Measurements from ENCODE around the gene SPDYE18.
"Not testable (repeated sequence)": the region's sequence is repeated elsewhere in the genome, so short reads cannot be mapped to it uniquely, and the experiment has no call there.

The SPDYE18 gene

GRCh38 chr7:77004151-77004550 lies 58.2 kb downstream of the SPDYE18 start:
- CTCF ChIA-PET; H3K27ac ChIP-seq (ENCODE audit: extremely low read depth, low read depth, low read length); H3K9me3 ChIP-seq (ENCODE audit: control insufficient read depth, insufficient read depth, low read depth, low read length); H3K4me1 ChIP-seq (ENCODE audit: control insufficient read depth, insufficient read depth, low read length); H3K36me3 ChIP-seq (ENCODE audit: control insufficient read depth in 2 of 2, insufficient read depth in 1 of 2, low read length in 2 of 2); H3K4me3 ChIP-seq (ENCODE audit: low read depth, low read length); POLR2A ChIA-PET: not testable (repeated sequence)

GRCh38 chr7:77003241-77003640 lies 59.1 kb downstream of the SPDYE18 start:
- CTCF ChIA-PET; H3K4me3 ChIP-seq (ENCODE audit: low read depth, low read length); POLR2A ChIA-PET; H3K4me1 ChIP-seq (ENCODE audit: control insufficient read depth, insufficient read depth, low read length); H3K27ac ChIP-seq (ENCODE audit: extremely low read depth, low read depth, low read length); H3K9me3 ChIP-seq (ENCODE audit: control insufficient read depth, insufficient read depth, low read depth, low read length); H3K36me3 ChIP-seq (ENCODE audit: control insufficient read depth in 2 of 2, insufficient read depth in 1 of 2, low read length in 2 of 2): not testable (repeated sequence)

GRCh38 chr7:77002678-77003233 lies 59.6 kb downstream of the SPDYE18 start:
- POLR2A ChIA-PET; H3K4me3 ChIP-seq (ENCODE audit: low read depth, low read length); H3K9me3 ChIP-seq (ENCODE audit: control insufficient read depth, insufficient read depth, low read depth, low read length); H3K27ac ChIP-seq (ENCODE audit: extremely low read depth, low read depth, low read length); H3K36me3 ChIP-seq (ENCODE audit: control insufficient read depth in 2 of 2, insufficient read depth in 1 of 2, low read length in 2 of 2); CTCF ChIA-PET; H3K4me1 ChIP-seq (ENCODE audit: control insufficient read depth, insufficient read depth, low read length): not testable (repeated sequence)

GRCh38 chr7:77002104-77002503 lies 60.3 kb downstream of the SPDYE18 start:
- H3K9me3 ChIP-seq (ENCODE audit: control insufficient read depth, insufficient read depth, low read depth, low read length); CTCF ChIA-PET; H3K27ac ChIP-seq (ENCODE audit: extremely low read depth, low read depth, low read length); POLR2A ChIA-PET; H3K4me1 ChIP-seq (ENCODE audit: control insufficient read depth, insufficient read depth, low read length); H3K36me3 ChIP-seq (ENCODE audit: control insufficient read depth in 2 of 2, insufficient read depth in 1 of 2, low read length in 2 of 2); H3K4me3 ChIP-seq (ENCODE audit: low read depth, low read length): not testable (repeated sequence)

Data from HEK293 (cell line).